Osteoblast (primary cell): ENCODE results near the gene TBC1D9. TPM values are rescaled to one million over a fixed set of nuclear protein-coding genes. Genes with fewer than 3 reads are reported as not detected.

Experiments
- DNase-seq: peaks from one replicate; pipeline ENCODE4 v3.0.0; 2011; ENCODE audit warnings: low spot score, mixed read lengths; ENCODE audit not compliant: insufficient read length; ENCODE audit errors: missing footprints
- H2AFZ ChIP-seq: 2 replicates; pipeline ENCODE4 v1.6.0; 2011; ENCODE audit warnings: mild to moderate bottlenecking, low read length
- H3K27ac ChIP-seq: 2 replicates; pipeline ENCODE4 v1.5.1; 2011; ENCODE audit warnings: mild to moderate bottlenecking, low read depth, low read length, moderate library complexity
- H3K27me3 ChIP-seq: 2 replicates; pipeline ENCODE4 v1.6.0; 2012; ENCODE audit warnings: mild to moderate bottlenecking, control low read depth, inconsistent platforms, low read length, moderate library complexity; ENCODE audit not compliant: insufficient read depth
- H3K36me3 ChIP-seq: 2 replicates; pipeline ENCODE4 v1.5.1; 2011; ENCODE audit warnings: mild to moderate bottlenecking, low read length, control low read depth, moderate library complexity; ENCODE audit not compliant: insufficient read depth
- H3K4me1 ChIP-seq: 2 replicates; pipeline ENCODE4 v1.5.1; 2011; ENCODE audit warnings: mild to moderate bottlenecking, low read length, control low read depth, moderate library complexity; ENCODE audit not compliant: insufficient read depth
- H3K4me2 ChIP-seq: 2 replicates; pipeline ENCODE4 v1.6.0; 2011; ENCODE audit warnings: mild to moderate bottlenecking, low read length; ENCODE audit not compliant: insufficient read depth
- H3K4me3 ChIP-seq: fragments of 200-600 bp; sonication (generic); 3 replicates; pipeline ENCODE4 v1.5.1; 2012; ENCODE audit warnings: mild to moderate bottlenecking, low read length, inconsistent platforms; ENCODE audit not compliant: insufficient read depth
- H3K79me2 ChIP-seq: 2 replicates; pipeline ENCODE4 v1.6.0; 2012; ENCODE audit warnings: mild to moderate bottlenecking, low read length, control low read depth, inconsistent platforms; ENCODE audit not compliant: insufficient read depth
- H3K9me3 ChIP-seq: 2 replicates; pipeline ENCODE4 v1.5.1; 2011; ENCODE audit warnings: low read depth, low read length, control low read depth
- H4K20me1 ChIP-seq: 2 replicates; pipeline ENCODE4 v1.6.0; 2012; ENCODE audit warnings: mild to moderate bottlenecking, low read length, control low read depth; ENCODE audit not compliant: insufficient read depth
- CTCF ChIP-seq: IDR thresholded peaks from 2 replicates; pipeline ENCODE4 v1.5.1; 2011; ENCODE audit warnings: mild to moderate bottlenecking, low read depth, low read length, moderate library complexity; ENCODE audit errors: extremely low read depth
- total RNA-seq: library from RNA; depleted of rRNA; stranded (reverse); fragments of >200 nt; gene quantifications from 2 replicates; pipeline ENCODE4 v1.2.3, GENCODE V29; 2012

Gene TBC1D9
- total RNA-seq, 1 donor, result 19.5 TPM

GRCh38 chr4:140718241-140718952 is 37.8 kb downstream of the TBC1D9 start:
- no peak for TF ChIP-seq CTCF
- no peaks in the 10 kb centered on the region for H3K36me3 ChIP-seq
- peak overlapping the region; percentile 85 for H3K27ac ChIP-seq
- H4K20me1 ChIP-seq, result peaks cover 6% of the 10 kb centered on the region
- H3K4me1 ChIP-seq, result peaks cover 18% of the 10 kb centered on the region
- peaks cover 14% of the 10 kb centered on the region for H3K79me2 ChIP-seq
- peak overlapping the region; percentile 44 for H2AFZ ChIP-seq
- peak overlapping the region; percentile 31 for H3K4me2 ChIP-seq
- DNase-seq, result no peak
- no peak overlapping the region for H3K4me3 ChIP-seq
- H3K27me3 ChIP-seq, result no peaks in the 10 kb centered on the region
- no peaks in the 10 kb centered on the region for H3K9me3 ChIP-seq

GRCh38 chr4:140717313-140717712 is 38.9 kb downstream of the TBC1D9 start:
- no peak overlapping the region for H3K4me2 ChIP-seq
- no peaks in the 10 kb centered on the region for H3K36me3 ChIP-seq
- TF ChIP-seq CTCF, result no peak
- peak overlapping the region; percentile 19 for H3K27ac ChIP-seq
- H4K20me1 ChIP-seq, result no peaks in the 10 kb centered on the region
- no peak overlapping the region for H3K4me3 ChIP-seq
- peaks cover 12% of the 10 kb centered on the region for H3K79me2 ChIP-seq
- H2AFZ ChIP-seq, result no peak overlapping the region
- H3K9me3 ChIP-seq, result no peaks in the 10 kb centered on the region
- DNase-seq, result no peak
- peaks cover 18% of the 10 kb centered on the region for H3K4me1 ChIP-seq
- no peaks in the 10 kb centered on the region for H3K27me3 ChIP-seq

- Histone ChIP-seq H3K4me2 (no peak overlapping the region), H3K36me3 (no peaks in the 10 kb centered on the region), H3K79me2 (peaks cover 3% of the 10 kb centered on the region), H3K9me3 (no peaks in the 10 kb centered on the region), H3K27me3 (no peaks in the 10 kb centered on the region), H2AFZ (no peak overlapping the region), H3K27ac (no peak overlapping the region), H3K4me3 (no peak overlapping the region), H3K4me1 (peaks cover 18% of the 10 kb centered on the region), H4K20me1 (peaks cover 8% of the 10 kb centered on the region)
- no peak for DNase-seq
- no peak for TF ChIP-seq CTCF
These were observed 41.1 kb downstream of the TBC1D9 start for GRCh38 chr4:140715119-140715518.

DNA sequence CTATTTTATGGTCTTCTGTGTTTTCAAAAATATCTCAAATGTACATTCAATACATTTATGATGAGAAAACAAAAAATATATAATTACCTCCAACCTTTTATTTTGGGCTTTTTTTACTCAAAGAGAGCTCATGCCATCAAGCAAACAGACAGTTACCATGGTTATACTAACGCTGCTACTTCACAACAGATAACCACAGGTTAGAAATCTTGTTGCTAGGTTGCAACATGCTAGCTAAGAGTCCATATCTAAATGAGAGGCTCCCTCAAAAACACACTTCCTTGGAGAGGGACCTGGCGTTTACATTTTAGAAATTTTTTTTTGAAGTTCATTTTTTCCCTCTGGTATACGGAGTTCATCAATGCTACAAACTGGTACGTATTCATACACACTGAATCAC is 44.3 kb downstream of the TBC1D9 start:
- H4K20me1 ChIP-seq, result peaks cover 12% of the 10 kb centered on the region
- no peak overlapping the region for H3K27ac ChIP-seq
- DNase-seq, result no peak
- peaks cover 3% of the 10 kb centered on the region for H3K79me2 ChIP-seq
- no peak overlapping the region for H3K4me2 ChIP-seq
- no peaks in the 10 kb centered on the region for H3K27me3 ChIP-seq
- H3K4me1 ChIP-seq, result no peaks in the 10 kb centered on the region
- H3K4me3 ChIP-seq, result no peak overlapping the region
- no peak for TF ChIP-seq CTCF
- H3K36me3 ChIP-seq, result no peaks in the 10 kb centered on the region
- H2AFZ ChIP-seq, result no peak overlapping the region
- H3K9me3 ChIP-seq, result no peaks in the 10 kb centered on the region
